DMS114 treated with DMSO at 0.1 percent for 48 hours (cell line): ENCODE data around the gene CALB2.
"Not testable (repeated sequence)": the region's sequence is repeated elsewhere in the genome, so short reads cannot be mapped to it uniquely, and the experiment has no call there.

ENCODE experiments used
- DNase-seq: peaks from one replicate; lab custom pipeline; 2025; ENCODE audit not compliant: unreplicated experiment; lab: John Stamatoyannopoulos, UW

The CALB2 gene

GRCh38 chr16:71352466-71352865, 6.1 kb upstream of the CALB2 start:
- no peak for DNase-seq

DNA sequence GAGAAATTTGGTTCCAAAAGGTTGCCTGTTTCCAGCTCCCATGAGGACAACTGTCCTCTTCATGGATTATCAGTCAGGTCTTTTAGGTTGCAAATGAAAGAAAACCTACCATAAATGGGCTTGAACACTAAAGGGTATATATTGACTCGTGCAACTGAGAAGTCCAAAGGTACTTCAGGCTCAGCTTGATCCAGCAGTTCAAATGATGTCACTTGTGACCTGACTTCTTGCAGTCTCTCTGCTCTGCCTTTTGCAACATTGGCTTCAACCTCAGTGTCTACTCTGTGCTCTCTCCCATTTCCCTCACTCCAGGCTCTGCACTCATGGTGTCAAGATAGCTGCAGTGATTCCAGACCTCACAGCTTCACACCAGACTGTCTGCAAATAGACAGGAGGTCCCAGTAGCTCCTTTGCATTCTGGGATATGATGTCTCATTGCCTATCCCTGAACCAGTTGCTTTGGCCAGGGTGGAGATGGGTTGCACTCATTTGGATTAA, 5.5 kb upstream of the CALB2 start:
- no peak for DNase-seq

DNA sequence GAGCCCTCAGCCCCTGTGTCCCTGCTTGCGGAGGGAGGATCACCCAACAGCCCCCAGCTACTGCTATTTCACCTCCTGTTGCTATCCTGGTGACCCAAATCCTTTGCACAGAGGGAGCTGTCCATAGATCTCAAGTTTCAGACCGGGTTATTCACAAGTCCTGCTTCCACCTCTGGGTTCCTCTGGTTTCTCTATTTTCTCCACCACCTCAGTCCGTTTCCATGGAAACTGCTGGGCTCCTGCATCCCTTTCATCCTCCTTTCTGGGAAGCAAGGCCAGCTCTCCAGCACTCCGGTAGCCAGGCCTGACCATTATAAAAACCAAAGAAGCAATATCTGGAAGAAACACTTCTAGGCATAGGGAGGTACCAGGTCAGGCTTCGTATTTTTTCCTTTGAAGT, 4.8 kb upstream of the CALB2 start:
- no peak for DNase-seq

GRCh38 chr16:71354156-71354555, 4.4 kb upstream of the CALB2 start:
- no peak for DNase-seq

- no peak for DNase-seq
Measured at GRCh38 chr16:71356051-71356740, 2.3 kb upstream of the CALB2 start.

GRCh38 chr16:71356936-71357335, 1.6 kb upstream of the CALB2 start:
- not testable (repeated sequence) for DNase-seq

- peak; percentile 34 for DNase-seq
Measured at GRCh38 chr16:71357681-71358080, 842 bp upstream of the CALB2 start.

- no peak for DNase-seq
Measured at GRCh38 chr16:71359431-71359830, 908 bp downstream of the CALB2 start.

- DNase-seq, result no peak
Measured at GRCh38 chr16:71360378-71360777, 1.9 kb downstream of the CALB2 start.

DNA sequence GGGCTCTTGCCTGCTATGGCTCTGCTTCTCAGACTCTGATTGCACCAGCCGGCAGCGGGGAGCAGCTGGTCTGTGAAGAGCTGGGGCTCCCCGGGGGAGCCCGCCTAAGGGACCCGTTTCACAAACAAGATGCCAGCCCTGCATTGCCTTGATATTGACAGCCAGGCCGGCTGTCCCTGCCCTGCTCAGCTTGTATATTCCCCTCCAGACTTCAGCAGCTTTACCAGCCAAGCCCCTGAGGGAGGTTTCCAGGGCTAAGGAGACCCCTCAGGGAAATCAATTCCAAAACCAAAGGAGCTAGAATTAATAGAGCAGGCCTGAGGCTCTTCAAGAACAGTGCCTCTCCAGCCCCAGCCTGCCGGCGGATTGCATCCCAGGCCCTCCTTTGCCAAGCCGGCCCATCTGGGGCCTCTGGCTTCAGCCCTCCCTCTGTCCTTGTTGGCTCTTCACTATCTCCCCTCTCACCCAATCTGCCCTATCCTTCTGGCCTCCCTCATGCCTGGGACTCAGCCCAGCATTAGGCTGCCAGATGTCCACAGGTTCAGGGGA, 5.7 kb downstream of the CALB2 start:
- DNase-seq, result no peak

DNA sequence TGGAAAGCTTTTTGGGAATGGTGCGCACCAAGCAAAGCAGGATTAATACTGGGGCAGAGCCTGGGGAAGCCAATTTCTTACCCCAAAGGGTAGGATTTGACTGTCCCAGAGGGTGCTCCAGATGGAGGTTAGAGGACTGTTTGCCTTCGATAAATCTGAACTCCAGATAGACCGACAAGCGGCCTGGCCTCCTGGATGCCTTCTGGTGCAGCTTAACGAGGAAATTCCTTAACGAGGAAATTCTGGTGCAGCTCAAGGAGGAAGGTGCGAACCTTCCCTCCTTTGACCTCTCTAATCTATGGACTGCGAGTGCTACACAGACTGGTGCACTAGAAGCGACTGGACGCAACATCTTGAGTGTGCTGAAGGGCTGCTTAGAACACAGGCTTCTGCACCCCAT, 6.5 kb downstream of the CALB2 start:
- DNase-seq, result no peak

DNA sequence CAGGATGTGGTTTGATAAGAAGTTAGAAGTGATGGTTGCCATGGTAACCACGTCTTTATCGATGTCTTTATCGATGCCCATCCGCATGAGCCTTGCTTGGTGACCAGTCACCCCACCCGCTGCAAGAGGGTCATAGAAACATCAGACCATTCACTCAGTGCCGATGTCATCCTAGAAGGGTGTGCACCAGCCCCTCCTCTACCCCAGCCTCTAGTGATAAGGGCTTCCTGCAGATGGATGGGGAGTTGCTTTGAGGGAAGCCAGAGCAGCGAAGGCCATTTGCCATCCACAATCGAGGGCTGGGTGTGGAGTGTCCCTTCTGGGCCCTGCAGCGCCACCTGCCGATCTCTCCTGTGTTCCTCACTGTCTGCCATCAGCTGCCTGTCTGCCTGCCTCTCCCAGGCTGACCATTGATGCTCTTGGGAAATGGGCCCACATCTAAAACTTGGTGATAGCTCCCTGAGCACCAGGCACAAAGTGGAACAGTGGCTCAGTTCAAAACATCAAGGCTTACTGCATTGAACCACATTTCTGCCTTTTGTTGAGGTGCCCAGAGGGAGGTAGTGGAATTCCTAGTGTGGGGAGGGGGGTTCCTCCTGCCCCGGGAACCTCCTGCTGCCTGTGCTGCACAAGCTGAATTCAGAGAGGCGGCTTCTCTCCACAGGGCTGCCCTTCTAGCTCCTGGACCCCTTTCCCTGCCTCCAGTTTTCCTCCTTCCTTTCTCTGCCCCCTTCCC, 8.9 kb downstream of the CALB2 start:
- DNase-seq, result peak; percentile 44

DNA sequence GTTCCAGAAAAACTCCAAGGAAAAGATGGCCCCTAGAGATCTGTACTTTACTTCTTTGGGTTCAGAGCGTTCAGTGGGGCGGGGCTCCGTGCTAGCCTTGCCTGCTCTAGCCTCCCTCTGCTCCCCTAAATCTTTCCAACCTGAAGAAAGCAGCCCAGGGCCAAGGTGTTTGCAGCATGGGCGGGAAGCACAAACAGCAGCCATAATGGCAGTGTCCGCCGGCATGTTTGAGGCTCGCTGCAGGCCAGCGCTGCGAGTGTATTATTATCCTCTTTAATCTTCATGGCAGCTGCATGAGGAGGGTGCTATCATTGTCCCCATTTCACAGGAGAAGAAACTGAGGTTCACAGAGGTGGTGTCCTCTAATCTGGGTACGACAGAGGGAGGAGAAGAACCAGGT, 10.4 kb downstream of the CALB2 start:
- DNase-seq, result no peak

- DNase-seq, result no peak
Measured at GRCh38 chr16:71369494-71369893, 11.0 kb downstream of the CALB2 start.

DNA sequence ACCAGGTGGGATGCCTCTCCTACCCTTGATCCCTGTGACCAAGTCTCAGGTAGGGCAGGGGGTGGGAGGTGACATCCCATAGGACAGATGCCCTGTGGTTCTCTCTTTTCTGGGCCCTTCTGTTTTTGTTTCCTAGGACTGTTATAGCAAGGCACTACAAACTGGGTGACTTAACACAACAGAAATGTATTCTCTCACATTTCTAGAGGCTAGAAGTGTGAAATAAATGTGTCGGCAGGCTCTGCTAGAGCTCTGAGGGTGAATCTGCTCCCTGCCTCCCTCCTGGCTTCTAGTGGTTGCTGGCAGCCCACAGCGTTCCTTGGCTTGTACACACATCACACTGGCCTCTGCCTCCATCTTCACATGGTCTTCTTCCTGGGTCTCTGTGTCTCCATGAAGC, 12.7 kb downstream of the CALB2 start:
- DNase-seq, result no peak

DNA sequence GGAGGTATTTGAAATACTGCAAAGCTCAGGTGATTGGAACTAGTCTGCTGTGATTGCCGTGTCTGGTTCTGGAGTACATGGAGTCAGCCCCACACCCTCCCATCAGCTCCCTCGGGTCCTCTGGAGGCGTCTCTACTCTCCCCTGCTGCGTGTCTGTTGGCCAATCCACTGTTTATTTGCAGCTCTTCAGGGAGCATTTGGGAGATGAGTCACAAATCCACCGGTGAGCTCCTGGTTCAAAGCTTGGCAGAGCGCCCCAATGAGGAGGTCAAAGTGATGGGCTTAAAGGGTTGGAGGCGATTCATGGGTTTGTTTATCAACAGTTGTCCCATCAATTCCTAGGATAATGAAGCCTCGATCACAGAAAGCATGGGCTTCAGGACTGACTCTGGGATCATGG, 14.6 kb downstream of the CALB2 start:
- DNase-seq, result no peak

- DNase-seq, result no peak
Measured at GRCh38 chr16:71376465-71377157, 18.1 kb downstream of the CALB2 start.

DNA sequence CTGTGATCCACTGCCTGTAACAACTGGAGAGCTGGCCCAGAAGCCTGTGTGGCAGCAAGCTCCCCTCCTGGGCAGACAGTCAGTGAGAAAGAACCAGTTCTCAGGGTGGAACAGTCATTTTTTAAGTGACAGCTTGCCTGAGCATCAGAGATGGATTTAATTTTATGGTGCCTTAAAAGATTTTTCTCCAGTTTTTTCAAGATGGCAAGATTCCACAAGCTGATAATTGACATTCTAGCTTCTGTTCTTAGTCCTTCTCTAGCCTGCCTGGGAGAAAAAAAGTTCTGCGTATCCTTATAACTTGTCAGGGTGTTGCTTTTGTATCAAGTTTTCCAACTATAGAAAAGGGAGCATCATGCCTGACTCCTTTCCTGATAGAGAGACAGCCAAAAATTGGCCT, 21.2 kb downstream of the CALB2 start:
- no peak for DNase-seq

DNA sequence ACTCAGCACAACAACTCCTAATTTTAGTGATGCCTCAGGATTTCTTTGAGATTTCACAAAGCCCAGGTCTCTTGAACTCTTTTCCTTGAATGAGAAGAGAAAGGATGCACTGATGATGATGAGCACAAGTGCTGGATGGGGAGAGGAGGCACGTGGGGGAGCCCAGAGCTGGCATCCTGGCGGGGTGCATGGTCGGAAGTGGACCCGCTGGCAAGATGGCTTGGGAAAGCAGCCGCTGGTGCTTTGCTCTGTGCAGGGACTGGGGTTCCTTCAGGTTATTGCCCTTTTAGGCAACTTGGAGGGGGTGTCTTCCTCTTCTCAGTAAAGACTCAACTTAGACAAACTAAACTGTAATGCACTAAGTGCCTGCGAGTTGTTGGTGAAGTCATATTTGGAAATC, 22.3 kb downstream of the CALB2 start:
- DNase-seq, result no peak

DNA sequence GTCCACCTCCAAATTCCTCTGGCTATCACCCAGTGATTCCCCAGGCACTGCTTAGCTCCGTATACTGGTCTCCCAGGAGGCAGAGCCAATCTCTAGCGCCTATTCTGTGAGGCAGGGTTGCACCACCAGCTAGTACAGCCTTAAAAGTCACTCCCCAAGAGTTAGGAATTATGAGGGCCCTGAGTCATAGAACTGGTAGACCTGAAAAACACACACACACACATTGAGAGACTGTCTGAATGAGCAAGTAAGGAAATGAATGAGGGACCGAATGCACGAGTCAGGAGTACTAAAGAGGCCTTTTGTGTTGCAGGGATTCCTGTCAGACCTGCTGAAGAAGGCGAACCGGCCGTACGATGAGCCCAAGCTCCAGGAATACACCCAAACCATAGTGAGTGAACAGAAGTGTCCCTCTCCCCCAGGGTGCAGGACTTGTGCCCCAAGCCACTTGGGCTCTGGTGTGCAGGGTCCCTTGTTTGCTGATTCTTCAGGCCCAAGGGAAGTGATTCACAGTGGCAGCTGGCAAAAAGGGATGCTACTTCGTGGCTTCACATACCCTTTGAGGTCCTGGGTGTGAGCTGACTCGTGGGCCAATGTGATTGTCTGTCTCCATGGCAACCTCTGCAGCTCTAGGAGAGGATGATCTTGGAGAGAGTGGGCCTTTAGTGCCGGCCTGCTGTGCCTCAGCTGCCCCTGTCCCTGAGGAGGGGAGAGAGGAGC, 24.7 kb downstream of the CALB2 start:
- no peak for DNase-seq

DNA sequence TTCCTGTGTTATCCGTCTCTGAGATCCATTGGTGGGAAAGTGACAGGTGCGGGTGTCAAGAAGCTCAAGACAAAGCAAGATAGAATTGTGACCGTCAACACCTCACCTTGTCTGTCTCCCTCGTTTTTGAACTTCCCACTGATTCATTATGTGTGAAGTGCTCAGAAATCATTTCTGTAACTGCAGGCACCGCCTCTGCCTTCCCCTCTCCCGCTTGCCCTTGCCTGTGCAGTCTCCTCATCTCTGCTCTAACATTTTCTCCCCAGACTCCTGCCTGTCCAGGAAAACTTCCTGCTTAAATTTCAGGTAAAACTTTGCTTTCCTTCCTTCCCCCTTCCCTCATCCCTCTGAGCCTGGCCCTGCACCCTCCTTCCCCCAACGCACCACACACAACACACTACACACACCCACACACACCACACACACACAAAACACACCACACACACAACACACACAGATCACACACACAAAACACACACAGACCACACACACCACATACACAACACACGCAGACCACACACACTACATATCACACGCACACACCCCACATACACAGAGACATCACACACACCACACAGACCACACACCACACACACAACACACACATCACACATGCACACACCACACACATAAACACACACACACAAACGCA, 25.7 kb downstream of the CALB2 start:
- no peak for DNase-seq
